HepG2 (cell line): ENCODE measurements around the gene PIGL. TPM values are rescaled to one million over a fixed set of nuclear protein-coding genes. Genes with fewer than 3 reads are reported as not detected.

Experiments
- HNRNPH1 ChIP-seq: fragments of 200-400 bp; formaldehyde crosslinking; optimal IDR thresholded peaks from 2 replicates; pipeline ENCODE3; 2017; ENCODE audit warnings: mild to moderate bottlenecking, low read depth, low read length
- KAT7 ChIP-seq: IDR thresholded peaks from 2 replicates; pipeline ENCODE4 v1.6.1; 2018; ENCODE audit warnings: borderline replicate concordance, missing compliant biosample characterization
- PHF8 ChIP-seq: sonication (generic); formaldehyde crosslinking; IDR thresholded peaks from 2 replicates; pipeline ENCODE4 v1.5.0; 2020; ENCODE audit warnings: missing genetic modification reagents
- PLRG1 ChIP-seq: fragments of 450-650 bp; conservative IDR thresholded peaks from 2 replicates; pipeline ENCODE4 v1.6.1; 2016
- RARA ChIP-seq: IDR thresholded peaks from 2 replicates; pipeline ENCODE4 v1.6.1; 2016; ENCODE audit warnings: missing genetic modification reagents, missing compliant biosample characterization
- YEATS2 ChIP-seq: sonication (generic); formaldehyde crosslinking; IDR thresholded peaks from 2 replicates; pipeline ENCODE4 v1.4.0; 2020; ENCODE audit warnings: missing genetic modification reagents, borderline replicate concordance
- ZBTB38 ChIP-seq: sonication (generic); formaldehyde crosslinking; IDR thresholded peaks from 2 replicates; pipeline ENCODE4 v1.5.1; 2020; ENCODE audit warnings: mild to moderate bottlenecking, missing genetic modification reagents
- ZNF333 ChIP-seq: sonication (generic); formaldehyde crosslinking; IDR thresholded peaks from 2 replicates; pipeline ENCODE4 v1.4.0; 2020; ENCODE audit warnings: mild to moderate bottlenecking, missing genetic modification reagents, borderline replicate concordance
- ZNF761 ChIP-seq: sonication (generic); formaldehyde crosslinking; conservative IDR thresholded peaks from 2 replicates; pipeline ENCODE4 v1.4.0; 2020; ENCODE audit warnings: mild to moderate bottlenecking, missing genetic modification reagents
- ZNF816 ChIP-seq: sonication (generic); formaldehyde crosslinking; IDR thresholded peaks from 2 replicates; pipeline ENCODE4 v1.8.0; 2022; ENCODE audit warnings: missing genetic modification reagents, mild to moderate bottlenecking, borderline replicate concordance
- polyA plus RNA-seq, 8 experiments: library from polyadenylated mRNA; depleted of rRNA in 3 of 8; stranded (reverse) in 7 of 8; unstranded in 1 of 8; fragments of >200 nt; fragmentation: Illumina TruSeq in 4 of 8; extraction: Trizol in 4 of 8; gene quantifications; 2 replicates each; pipeline versions ENCODE4 v1.2.1 to v1.2.3, GENCODE V29; 2011 to 2016; ENCODE audit warnings: low read depth in 4 of 8, missing spikeins in 1 of 8, mixed read lengths in 1 of 8; ENCODE audit not compliant: insufficient read depth in 1 of 8
- total RNA-seq, 5 experiments: library from RNA; depleted of rRNA; stranded (reverse); fragments of >200 nt; fragmentation: Illumina TruSeq; extraction: Trizol; gene quantifications; 2 replicates each; pipeline ENCODE4 v1.2.3, GENCODE V29; 2016; ENCODE audit warnings: low read depth in 1 of 5
- TF ChIP-seq, protein P1 (sequence below): IDR thresholded peaks from 2 replicates; pipeline ENCODE4 v1.6.1; 2016; ENCODE audit warnings: low read depth, borderline replicate concordance
- TF ChIP-seq, protein P2 (sequence below): sonication (generic); formaldehyde crosslinking; IDR thresholded peaks from 2 replicates; pipeline ENCODE4 v1.4.0; 2020; ENCODE audit warnings: missing genetic modification reagents
- TF ChIP-seq, protein P3 (sequence below): sonication (generic); formaldehyde crosslinking; IDR thresholded peaks from 2 replicates; pipeline ENCODE4 v1.4.0; 2020; ENCODE audit warnings: missing genetic modification reagents
- TF ChIP-seq, protein P4 (sequence below): sonication (generic); formaldehyde crosslinking; IDR thresholded peaks from 2 replicates; pipeline ENCODE4 v1.8.0; 2022; ENCODE audit warnings: missing genetic modification reagents, mild to moderate bottlenecking, borderline replicate concordance
- TF ChIP-seq, protein P5 (sequence below): sonication (generic); formaldehyde crosslinking; conservative IDR thresholded peaks from 2 replicates; pipeline ENCODE4 v1.8.0; 2022; ENCODE audit warnings: mild to moderate bottlenecking, moderate library complexity, missing genetic modification reagents
- TF ChIP-seq, protein P6 (sequence below): sonication (generic); formaldehyde crosslinking; IDR thresholded peaks from 2 replicates; pipeline ENCODE4 v1.4.0; 2020; ENCODE audit warnings: missing genetic modification reagents, borderline replicate concordance

Gene PIGL
- total and polyA plus RNA-seq, 2 of the 13 experiments (the other 11 are each of a cell fraction or from before 2014, with no cell fraction given) = 28.5 to 63.8 TPM

DNA sequence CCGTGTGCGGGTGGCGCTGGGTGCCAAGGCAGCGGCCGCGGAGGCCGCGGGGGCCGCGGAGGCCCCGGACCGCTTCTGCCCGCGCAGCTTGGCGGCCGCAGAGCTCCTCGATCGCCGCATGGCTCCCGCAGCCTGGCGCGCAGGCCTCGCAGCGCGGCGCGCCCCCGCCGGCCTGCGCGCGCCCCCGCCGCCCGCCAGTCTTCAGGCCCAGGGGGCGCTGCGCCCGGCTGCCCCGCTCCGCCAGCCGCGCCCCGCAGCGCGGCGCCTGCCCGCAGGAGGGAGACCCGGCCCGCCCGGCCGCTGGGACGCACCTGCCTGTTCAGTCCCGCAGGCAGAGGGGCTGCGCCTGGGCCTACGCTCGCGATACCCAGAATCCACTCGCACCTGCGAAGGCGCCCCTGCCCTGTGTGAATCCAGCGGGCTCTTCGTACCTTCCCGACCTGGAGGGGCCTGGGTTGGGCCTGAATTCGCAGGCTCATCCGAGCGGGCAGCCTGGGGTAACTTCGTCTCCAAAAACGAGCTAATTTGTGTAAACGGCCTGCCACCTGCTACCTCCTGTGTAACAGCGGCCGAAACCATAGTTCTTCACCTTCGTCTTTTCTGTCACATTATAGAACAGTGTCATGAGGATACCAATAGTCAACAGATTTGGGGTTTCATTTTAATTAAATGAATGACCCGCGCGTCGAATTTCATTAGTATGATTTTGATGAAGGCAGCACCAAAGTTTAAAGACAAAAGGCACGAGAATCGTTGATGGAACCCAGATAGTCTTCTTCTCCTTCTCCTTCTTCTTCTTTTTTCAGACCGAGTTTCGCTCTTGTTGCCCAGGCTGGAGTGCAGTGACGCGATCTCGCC is 136.5 kb downstream of the PIGL start, which contains the start of gene CENPV (continued):
- TF ChIP-seq RARA (CRISPR knock-in tag) (0 out of 2 replicates have a peak, but pooled peaks have one; percentile 10), ZNF333 (CRISPR knock-in tag) (0 out of 2 replicates have a peak, but pooled peaks have one; percentile 34), ZNF761 (CRISPR knock-in tag) (0 out of 2 replicates have a peak, but pooled peaks have one; percentile 60), HNRNPH1 (no peak), YEATS2 (CRISPR knock-in tag) (peak; percentile 68), PHF8 (peak; percentile 60), PLRG1 (no peak), ZBTB38 (CRISPR knock-in tag) (peak; percentile 41), ZNF816 (peak; percentile 84; the same call in 1 of the 2 replicates), KAT7 (CRISPR knock-in tag) (no peak)
- TF ChIP-seq, protein P1, sequence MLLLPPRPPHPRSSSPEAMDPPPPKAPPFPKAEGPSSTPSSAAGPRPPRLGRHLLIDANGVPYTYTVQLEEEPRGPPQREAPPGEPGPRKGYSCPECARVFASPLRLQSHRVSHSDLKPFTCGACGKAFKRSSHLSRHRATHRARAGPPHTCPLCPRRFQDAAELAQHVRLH = 0 out of 2 replicates have a peak, but pooled peaks have one; percentile 32
- TF ChIP-seq, protein P2, sequence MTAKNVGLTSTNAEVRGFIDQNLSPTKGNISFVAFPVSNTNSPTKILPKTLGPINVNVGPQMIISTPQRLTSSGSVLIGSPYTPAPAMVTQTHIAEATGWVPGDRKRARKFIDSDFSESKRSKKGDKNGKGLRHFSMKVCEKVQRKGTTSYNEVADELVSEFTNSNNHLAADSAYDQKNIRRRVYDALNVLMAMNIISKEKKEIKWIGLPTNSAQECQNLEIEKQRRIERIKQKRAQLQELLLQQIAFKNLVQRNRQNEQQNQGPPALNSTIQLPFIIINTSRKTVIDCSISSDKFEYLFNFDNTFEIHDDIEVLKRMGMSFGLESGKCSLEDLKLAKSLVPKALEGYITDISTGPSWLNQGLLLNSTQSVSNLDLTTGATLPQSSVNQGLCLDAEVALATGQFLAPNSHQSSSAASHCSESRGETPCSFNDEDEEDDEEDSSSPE = peak; percentile 47; the same call in 1 of the 2 replicates
- TF ChIP-seq, protein P3, sequence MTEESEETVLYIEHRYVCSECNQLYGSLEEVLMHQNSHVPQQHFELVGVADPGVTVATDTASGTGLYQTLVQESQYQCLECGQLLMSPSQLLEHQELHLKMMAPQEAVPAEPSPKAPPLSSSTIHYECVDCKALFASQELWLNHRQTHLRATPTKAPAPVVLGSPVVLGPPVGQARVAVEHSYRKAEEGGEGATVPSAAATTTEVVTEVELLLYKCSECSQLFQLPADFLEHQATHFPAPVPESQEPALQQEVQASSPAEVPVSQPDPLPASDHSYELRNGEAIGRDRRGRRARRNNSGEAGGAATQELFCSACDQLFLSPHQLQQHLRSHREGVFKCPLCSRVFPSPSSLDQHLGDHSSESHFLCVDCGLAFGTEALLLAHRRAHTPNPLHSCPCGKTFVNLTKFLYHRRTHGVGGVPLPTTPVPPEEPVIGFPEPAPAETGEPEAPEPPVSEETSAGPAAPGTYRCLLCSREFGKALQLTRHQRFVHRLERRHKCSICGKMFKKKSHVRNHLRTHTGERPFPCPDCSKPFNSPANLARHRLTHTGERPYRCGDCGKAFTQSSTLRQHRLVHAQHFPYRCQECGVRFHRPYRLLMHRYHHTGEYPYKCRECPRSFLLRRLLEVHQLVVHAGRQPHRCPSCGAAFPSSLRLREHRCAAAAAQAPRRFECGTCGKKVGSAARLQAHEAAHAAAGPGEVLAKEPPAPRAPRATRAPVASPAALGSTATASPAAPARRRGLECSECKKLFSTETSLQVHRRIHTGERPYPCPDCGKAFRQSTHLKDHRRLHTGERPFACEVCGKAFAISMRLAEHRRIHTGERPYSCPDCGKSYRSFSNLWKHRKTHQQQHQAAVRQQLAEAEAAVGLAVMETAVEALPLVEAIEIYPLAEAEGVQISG (CRISPR knock-in tag) = peak; percentile 47; the same call in 1 of the 2 replicates
- TF ChIP-seq, protein P4, sequence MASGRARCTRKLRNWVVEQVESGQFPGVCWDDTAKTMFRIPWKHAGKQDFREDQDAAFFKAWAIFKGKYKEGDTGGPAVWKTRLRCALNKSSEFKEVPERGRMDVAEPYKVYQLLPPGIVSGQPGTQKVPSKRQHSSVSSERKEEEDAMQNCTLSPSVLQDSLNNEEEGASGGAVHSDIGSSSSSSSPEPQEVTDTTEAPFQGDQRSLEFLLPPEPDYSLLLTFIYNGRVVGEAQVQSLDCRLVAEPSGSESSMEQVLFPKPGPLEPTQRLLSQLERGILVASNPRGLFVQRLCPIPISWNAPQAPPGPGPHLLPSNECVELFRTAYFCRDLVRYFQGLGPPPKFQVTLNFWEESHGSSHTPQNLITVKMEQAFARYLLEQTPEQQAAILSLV (CRISPR knock-in tag) = no peak
- TF ChIP-seq, protein P5, sequence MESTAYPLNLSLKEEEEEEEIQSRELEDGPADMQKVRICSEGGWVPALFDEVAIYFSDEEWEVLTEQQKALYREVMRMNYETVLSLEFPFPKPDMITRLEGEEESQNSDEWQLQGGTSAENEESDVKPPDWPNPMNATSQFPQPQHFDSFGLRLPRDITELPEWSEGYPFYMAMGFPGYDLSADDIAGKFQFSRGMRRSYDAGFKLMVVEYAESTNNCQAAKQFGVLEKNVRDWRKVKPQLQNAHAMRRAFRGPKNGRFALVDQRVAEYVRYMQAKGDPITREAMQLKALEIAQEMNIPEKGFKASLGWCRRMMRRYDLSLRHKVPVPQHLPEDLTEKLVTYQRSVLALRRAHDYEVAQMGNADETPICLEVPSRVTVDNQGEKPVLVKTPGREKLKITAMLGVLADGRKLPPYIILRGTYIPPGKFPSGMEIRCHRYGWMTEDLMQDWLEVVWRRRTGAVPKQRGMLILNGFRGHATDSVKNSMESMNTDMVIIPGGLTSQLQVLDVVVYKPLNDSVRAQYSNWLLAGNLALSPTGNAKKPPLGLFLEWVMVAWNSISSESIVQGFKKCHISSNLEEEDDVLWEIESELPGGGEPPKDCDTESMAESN (CRISPR knock-in tag) = peak; percentile 99
- TF ChIP-seq, protein P6, sequence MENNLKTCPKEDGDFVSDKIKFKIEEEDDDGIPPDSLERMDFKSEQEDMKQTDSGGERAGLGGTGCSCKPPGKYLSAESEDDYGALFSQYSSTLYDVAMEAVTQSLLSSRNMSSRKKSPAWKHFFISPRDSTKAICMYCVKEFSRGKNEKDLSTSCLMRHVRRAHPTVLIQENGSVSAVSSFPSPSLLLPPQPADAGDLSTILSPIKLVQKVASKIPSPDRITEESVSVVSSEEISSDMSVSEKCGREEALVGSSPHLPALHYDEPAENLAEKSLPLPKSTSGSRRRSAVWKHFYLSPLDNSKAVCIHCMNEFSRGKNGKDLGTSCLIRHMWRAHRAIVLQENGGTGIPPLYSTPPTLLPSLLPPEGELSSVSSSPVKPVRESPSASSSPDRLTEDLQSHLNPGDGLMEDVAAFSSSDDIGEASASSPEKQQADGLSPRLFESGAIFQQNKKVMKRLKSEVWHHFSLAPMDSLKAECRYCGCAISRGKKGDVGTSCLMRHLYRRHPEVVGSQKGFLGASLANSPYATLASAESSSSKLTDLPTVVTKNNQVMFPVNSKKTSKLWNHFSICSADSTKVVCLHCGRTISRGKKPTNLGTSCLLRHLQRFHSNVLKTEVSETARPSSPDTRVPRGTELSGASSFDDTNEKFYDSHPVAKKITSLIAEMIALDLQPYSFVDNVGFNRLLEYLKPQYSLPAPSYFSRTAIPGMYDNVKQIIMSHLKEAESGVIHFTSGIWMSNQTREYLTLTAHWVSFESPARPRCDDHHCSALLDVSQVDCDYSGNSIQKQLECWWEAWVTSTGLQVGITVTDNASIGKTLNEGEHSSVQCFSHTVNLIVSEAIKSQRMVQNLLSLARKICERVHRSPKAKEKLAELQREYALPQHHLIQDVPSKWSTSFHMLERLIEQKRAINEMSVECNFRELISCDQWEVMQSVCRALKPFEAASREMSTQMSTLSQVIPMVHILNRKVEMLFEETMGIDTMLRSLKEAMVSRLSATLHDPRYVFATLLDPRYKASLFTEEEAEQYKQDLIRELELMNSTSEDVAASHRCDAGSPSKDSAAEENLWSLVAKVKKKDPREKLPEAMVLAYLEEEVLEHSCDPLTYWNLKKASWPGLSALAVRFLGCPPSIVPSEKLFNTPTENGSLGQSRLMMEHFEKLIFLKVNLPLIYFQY (CRISPR knock-in tag) = peak; percentile 61; the same call in 1 of the 2 replicates
